Measurements from ENCODE around the gene TSPAN17.

TSPAN17 gene

GRCh38 chr5:176642675-176643490 is 4.4 kb upstream of the TSPAN17 start:
- DNase-seq (ENCODE audit: low read depth in 2 of 2): no peak

- no peak for DNase-seq (ENCODE audit: low read depth in 2 of 2)
These were observed 3.6 kb upstream of the TSPAN17 start for GRCh38 chr5:176643491-176644219.

GRCh38 chr5:176644294-176644693 is 3.0 kb upstream of the TSPAN17 start:
- no peak for DNase-seq (ENCODE audit: low read depth in 2 of 2)

- no peak for DNase-seq (ENCODE audit: low read depth in 2 of 2)
These were observed 2.2 kb upstream of the TSPAN17 start for GRCh38 chr5:176644878-176645670.

GRCh38 chr5:176646049-176646706 is 1.1 kb upstream of the TSPAN17 start:
- DNase-seq (ENCODE audit: low read depth in 2 of 2): no peak

GRCh38 chr5:176646707-176647029 is 616 bp upstream of the TSPAN17 start:
- DNase-seq (ENCODE audit: low read depth in 2 of 2): no peak

GRCh38 chr5:176647843-176648473 is 674 bp downstream of the TSPAN17 start:
- DNase-seq (ENCODE audit: low read depth in 2 of 2): no peak

- peak in 1 of 2 donors; percentile 20 for DNase-seq (ENCODE audit: low read depth in 2 of 2)
These were observed 1.4 kb downstream of the TSPAN17 start for GRCh38 chr5:176648474-176649194.

- no peak for DNase-seq (ENCODE audit: low read depth in 2 of 2)
These were observed 3.1 kb downstream of the TSPAN17 start for GRCh38 chr5:176650354-176650884.

GRCh38 chr5:176651472-176651980 is 4.2 kb downstream of the TSPAN17 start:
- no peak for DNase-seq (ENCODE audit: low read depth in 2 of 2)

- DNase-seq (ENCODE audit: low read depth in 2 of 2): no peak
These were observed 4.9 kb downstream of the TSPAN17 start for GRCh38 chr5:176652136-176652535.

- peak; percentile 84 to 89 for DNase-seq (ENCODE audit: low read depth in 2 of 2)
These were observed 6.4 kb downstream of the TSPAN17 start for GRCh38 chr5:176653401-176654385.

GRCh38 chr5:176654856-176655255 is 7.6 kb downstream of the TSPAN17 start:
- no peak for DNase-seq (ENCODE audit: low read depth in 2 of 2)

GRCh38 chr5:176656467-176656990 is 9.2 kb downstream of the TSPAN17 start:
- no peak for DNase-seq (ENCODE audit: low read depth in 2 of 2)

GRCh38 chr5:176658007-176658599 is 10.8 kb downstream of the TSPAN17 start:
- DNase-seq (ENCODE audit: low read depth in 2 of 2): peak in 1 of 2 donors; percentile 28

- no peak for DNase-seq (ENCODE audit: low read depth in 2 of 2)
These were observed 11.7 kb downstream of the TSPAN17 start for GRCh38 chr5:176658817-176659511.

- DNase-seq (ENCODE audit: low read depth in 2 of 2): no peak
These were observed 12.2 kb downstream of the TSPAN17 start for GRCh38 chr5:176659512-176659839.
